Measurements from ENCODE around the gene FMNL3. TPM values are rescaled to one million over a fixed set of nuclear protein-coding genes. Genes with fewer than 3 reads are reported as not detected.

The FMNL3 gene
- total and polyA plus RNA-seq, 2 of the 13 experiments (the other 11 are each of a cell fraction or from before 2014, with no cell fraction given) = 0.44 to 1.1 TPM

DNA sequence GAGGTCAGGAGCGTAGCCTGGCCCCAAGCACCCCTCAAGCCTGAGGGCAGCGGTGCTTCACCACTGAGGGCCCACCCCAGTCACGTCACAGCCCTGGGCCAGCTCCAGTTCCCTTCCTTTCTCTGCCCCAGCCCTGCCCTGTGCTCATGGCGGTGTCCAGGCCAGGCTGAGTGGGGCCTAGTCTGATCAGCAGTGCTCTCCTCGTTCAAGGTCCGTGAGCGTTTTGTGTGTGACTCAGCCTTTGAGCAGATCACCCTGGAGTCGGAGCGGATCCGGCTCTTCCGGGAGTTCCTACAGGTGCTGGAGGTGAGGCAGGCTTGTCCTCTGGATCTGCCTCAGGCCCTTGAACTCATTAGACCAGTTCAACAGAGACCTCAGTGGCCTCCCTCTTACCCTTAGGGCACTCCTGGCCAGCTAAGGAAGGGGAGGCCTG lies 64.8 kb downstream of the FMNL3 start (continued):
- TF ChIP-seq, protein P1, sequence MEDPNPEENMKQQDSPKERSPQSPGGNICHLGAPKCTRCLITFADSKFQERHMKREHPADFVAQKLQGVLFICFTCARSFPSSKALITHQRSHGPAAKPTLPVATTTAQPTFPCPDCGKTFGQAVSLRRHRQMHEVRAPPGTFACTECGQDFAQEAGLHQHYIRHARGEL (CRISPR knock-in tag; IDR thresholded peaks at IDR 0.05) = peak; percentile 38; the same call in 1 of the 2 replicates
- no peak for TF ChIP-seq RBM39 (IDR thresholded peaks at IDR 0.05; ENCODE audit: low read depth, low read length, poor library complexity, severe bottlenecking)
- no peak for TF ChIP-seq ZFP90 (CRISPR knock-in tag; IDR thresholded peaks at IDR 0.05; ENCODE audit: borderline replicate concordance)
- no peak for TF ChIP-seq NR2F2 (IDR thresholded peaks at IDR 0.05; ENCODE audit: borderline replicate concordance, low read depth)
- TF ChIP-seq, protein P2, sequence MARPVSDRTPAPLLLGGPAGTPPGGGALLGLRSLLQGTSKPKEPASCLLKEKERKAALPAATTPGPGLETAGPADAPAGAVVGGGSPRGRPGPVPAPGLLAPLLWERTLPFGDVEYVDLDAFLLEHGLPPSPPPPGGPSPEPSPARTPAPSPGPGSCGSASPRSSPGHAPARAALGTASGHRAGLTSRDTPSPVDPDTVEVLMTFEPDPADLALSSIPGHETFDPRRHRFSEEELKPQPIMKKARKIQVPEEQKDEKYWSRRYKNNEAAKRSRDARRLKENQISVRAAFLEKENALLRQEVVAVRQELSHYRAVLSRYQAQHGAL (CRISPR knock-in tag; IDR thresholded peaks at IDR 0.05; ENCODE audit: not compliant biosample characterization) = no peak
- no peak for TF ChIP-seq MBNL3 (CRISPR knock-in tag; conservative IDR thresholded peaks at IDR 0.05)
- no peak for TF ChIP-seq ZNF556 (CRISPR knock-in tag; IDR thresholded peaks at IDR 0.05; ENCODE audit: borderline replicate concordance)
- TF ChIP-seq, protein P3, sequence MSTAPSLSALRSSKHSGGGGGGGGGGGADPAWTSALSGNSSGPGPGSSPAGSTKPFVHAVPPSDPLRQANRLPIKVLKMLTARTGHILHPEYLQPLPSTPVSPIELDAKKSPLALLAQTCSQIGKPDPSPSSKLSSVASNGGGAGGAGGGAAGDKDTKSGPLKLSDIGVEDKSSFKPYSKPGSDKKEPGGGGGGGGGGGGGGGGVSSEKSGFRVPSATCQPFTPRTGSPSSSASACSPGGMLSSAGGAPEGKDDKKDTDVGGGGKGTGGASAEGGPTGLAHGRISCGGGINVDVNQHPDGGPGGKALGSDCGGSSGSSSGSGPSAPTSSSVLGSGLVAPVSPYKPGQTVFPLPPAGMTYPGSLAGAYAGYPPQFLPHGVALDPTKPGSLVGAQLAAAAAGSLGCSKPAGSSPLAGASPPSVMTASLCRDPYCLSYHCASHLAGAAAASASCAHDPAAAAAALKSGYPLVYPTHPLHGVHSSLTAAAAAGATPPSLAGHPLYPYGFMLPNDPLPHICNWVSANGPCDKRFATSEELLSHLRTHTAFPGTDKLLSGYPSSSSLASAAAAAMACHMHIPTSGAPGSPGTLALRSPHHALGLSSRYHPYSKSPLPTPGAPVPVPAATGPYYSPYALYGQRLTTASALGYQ (CRISPR knock-in tag; IDR thresholded peaks at IDR 0.05) = no peak
- TF ChIP-seq, protein P4, sequence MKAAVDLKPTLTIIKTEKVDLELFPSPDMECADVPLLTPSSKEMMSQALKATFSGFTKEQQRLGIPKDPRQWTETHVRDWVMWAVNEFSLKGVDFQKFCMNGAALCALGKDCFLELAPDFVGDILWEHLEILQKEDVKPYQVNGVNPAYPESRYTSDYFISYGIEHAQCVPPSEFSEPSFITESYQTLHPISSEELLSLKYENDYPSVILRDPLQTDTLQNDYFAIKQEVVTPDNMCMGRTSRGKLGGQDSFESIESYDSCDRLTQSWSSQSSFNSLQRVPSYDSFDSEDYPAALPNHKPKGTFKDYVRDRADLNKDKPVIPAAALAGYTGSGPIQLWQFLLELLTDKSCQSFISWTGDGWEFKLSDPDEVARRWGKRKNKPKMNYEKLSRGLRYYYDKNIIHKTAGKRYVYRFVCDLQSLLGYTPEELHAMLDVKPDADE (CRISPR knock-in tag; IDR thresholded peaks at IDR 0.05) = no peak
- TF ChIP-seq, protein P5, sequence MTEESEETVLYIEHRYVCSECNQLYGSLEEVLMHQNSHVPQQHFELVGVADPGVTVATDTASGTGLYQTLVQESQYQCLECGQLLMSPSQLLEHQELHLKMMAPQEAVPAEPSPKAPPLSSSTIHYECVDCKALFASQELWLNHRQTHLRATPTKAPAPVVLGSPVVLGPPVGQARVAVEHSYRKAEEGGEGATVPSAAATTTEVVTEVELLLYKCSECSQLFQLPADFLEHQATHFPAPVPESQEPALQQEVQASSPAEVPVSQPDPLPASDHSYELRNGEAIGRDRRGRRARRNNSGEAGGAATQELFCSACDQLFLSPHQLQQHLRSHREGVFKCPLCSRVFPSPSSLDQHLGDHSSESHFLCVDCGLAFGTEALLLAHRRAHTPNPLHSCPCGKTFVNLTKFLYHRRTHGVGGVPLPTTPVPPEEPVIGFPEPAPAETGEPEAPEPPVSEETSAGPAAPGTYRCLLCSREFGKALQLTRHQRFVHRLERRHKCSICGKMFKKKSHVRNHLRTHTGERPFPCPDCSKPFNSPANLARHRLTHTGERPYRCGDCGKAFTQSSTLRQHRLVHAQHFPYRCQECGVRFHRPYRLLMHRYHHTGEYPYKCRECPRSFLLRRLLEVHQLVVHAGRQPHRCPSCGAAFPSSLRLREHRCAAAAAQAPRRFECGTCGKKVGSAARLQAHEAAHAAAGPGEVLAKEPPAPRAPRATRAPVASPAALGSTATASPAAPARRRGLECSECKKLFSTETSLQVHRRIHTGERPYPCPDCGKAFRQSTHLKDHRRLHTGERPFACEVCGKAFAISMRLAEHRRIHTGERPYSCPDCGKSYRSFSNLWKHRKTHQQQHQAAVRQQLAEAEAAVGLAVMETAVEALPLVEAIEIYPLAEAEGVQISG (CRISPR knock-in tag; IDR thresholded peaks at IDR 0.05) = 0 out of 2 replicates have a peak, but pooled peaks have one; percentile 31
- TF ChIP-seq IRF2 (CRISPR knock-in tag; IDR thresholded peaks at IDR 0.05) = peak; percentile 69; the same call in 1 of the 2 replicates
- no peak for TF ChIP-seq KLF12 (CRISPR knock-in tag; IDR thresholded peaks at IDR 0.05; ENCODE audit: borderline replicate concordance)
- TF ChIP-seq, protein P6, sequence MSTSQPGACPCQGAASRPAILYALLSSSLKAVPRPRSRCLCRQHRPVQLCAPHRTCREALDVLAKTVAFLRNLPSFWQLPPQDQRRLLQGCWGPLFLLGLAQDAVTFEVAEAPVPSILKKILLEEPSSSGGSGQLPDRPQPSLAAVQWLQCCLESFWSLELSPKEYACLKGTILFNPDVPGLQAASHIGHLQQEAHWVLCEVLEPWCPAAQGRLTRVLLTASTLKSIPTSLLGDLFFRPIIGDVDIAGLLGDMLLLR (CRISPR knock-in tag; IDR thresholded peaks at IDR 0.05) = no peak
- TF ChIP-seq, protein P7, sequence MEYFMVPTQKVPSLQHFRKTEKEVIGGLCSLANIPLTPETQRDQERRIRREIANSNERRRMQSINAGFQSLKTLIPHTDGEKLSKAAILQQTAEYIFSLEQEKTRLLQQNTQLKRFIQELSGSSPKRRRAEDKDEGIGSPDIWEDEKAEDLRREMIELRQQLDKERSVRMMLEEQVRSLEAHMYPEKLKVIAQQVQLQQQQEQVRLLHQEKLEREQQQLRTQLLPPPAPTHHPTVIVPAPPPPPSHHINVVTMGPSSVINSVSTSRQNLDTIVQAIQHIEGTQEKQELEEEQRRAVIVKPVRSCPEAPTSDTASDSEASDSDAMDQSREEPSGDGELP (IDR thresholded peaks at IDR 0.05; ENCODE audit: borderline replicate concordance, low read depth) = no peak
- peak; percentile 36; the same call in 1 of the 2 replicates for TF ChIP-seq ESRRA (CRISPR knock-in tag; IDR thresholded peaks at IDR 0.05; ENCODE audit: low read depth)
- TF ChIP-seq PRPF4 (IDR thresholded peaks at IDR 0.05; ENCODE audit: low read depth, low read length, poor library complexity, severe bottlenecking) = no peak
- no peak for TF ChIP-seq KAT2B (IDR thresholded peaks at IDR 0.05; ENCODE audit: borderline replicate concordance, low read depth, low read length)
- TF ChIP-seq IRX3 (CRISPR knock-in tag; IDR thresholded peaks at IDR 0.05; ENCODE audit: borderline replicate concordance, low read depth) = no peak
- peak; percentile 65; the same call in 1 of the 2 replicates for TF ChIP-seq ZSCAN21 (CRISPR knock-in tag; IDR thresholded peaks at IDR 0.05; ENCODE audit: borderline replicate concordance)
- no peak for TF ChIP-seq ZNF746 (CRISPR knock-in tag; IDR thresholded peaks at IDR 0.05)
